Nephron (organoid): ENCODE results near the gene COL27A1.

Source experiments
- H3K27ac Mint-ChIP-seq, 3 experiments: 2 replicates each; pipeline ENCODE4 v1.8.0; 2020; ENCODE audit warnings: mixed read lengths in 3 of 3, mild to moderate bottlenecking in 2 of 3, moderate library complexity in 1 of 3
- H3K27me3 Mint-ChIP-seq: 2 replicates; pipeline ENCODE4 v1.8.0; 2021; ENCODE audit warnings: low read depth, mild to moderate bottlenecking, moderate library complexity, mixed read lengths
- H3K36me3 Mint-ChIP-seq: 2 replicates; pipeline ENCODE4 v1.8.0; 2020; ENCODE audit warnings: low read depth, mixed read lengths
- H3K4me1 Mint-ChIP-seq: 2 replicates; pipeline ENCODE4 v1.8.0; 2020; ENCODE audit warnings: mixed read lengths
- H3K4me3 Mint-ChIP-seq, 3 experiments: 2 replicates each; pipeline ENCODE4 v1.8.0; 2020; ENCODE audit warnings: mild to moderate bottlenecking in 3 of 3, mixed read lengths in 3 of 3, moderate library complexity in 2 of 3
- H3K9me3 Mint-ChIP-seq: 2 replicates; pipeline ENCODE4 v1.8.0; 2020; ENCODE audit warnings: mixed read lengths
- CTCF ChIP-seq, 3 experiments: fragments of 200-600 bp; sonication (generic); IDR thresholded peaks; one replicate each; pipeline ENCODE4 v1.5.0; 2021; ENCODE audit warnings: antibody characterized with exemption in 3 of 3; ENCODE audit not compliant: unreplicated experiment in 3 of 3

Gene COL27A1

GRCh38 chr9:114122136-114123027 is 33.0 kb upstream of the COL27A1 start:
- H3K27me3 Mint-ChIP-seq: peaks cover 6% of the 10 kb centered on the region
- H3K4me3 Mint-ChIP-seq: no peak overlapping the region
- no peak for TF ChIP-seq CTCF (IDR thresholded peaks at IDR 0.05; ENCODE audit: unreplicated experiment in 3 of 3)
- peaks cover 23% of the 10 kb centered on the region for H3K4me1 Mint-ChIP-seq
- no peaks in the 10 kb centered on the region for H3K36me3 Mint-ChIP-seq
- H3K9me3 Mint-ChIP-seq: no peaks in the 10 kb centered on the region
- H3K27ac Mint-ChIP-seq: no peak overlapping the region

- Mint-ChIP-seq H3K4me3 (no peak overlapping the region), H3K27ac (no peak overlapping the region), H3K9me3 (peaks cover 5% of the 10 kb centered on the region), H3K36me3 (no peaks in the 10 kb centered on the region), H3K27me3 (peaks cover 9% of the 10 kb centered on the region), H3K4me1 (peaks cover 19% of the 10 kb centered on the region)
- TF ChIP-seq CTCF (IDR thresholded peaks at IDR 0.05; ENCODE audit: unreplicated experiment in 3 of 3): no peak
These were observed 32.0 kb upstream of the COL27A1 start for GRCh38 chr9:114123031-114123977.

DNA sequence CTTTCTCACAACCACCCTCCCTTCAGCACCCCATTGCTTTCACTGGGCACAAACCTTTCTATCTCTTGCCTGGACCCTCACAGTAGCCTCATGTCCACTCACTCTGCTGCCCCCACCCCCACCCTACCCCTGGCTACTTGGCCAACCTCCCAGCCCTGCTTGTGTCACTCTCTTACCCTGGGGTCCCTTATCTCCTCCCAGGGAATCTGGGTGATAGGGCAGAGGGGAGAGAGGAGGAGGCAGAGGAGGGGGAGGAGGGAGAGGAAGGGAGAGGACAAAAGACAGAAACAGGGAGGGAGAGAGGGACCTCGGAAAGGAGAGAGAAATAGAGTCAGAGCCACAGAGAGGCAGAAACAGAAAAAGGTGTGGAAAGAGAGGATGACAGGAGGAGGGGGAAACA is 31.2 kb upstream of the COL27A1 start:
- Mint-ChIP-seq H3K9me3 (peaks cover 6% of the 10 kb centered on the region), H3K36me3 (no peaks in the 10 kb centered on the region), H3K4me1 (peaks cover 13% of the 10 kb centered on the region), H3K27ac (peak overlapping the region in 1 of 3 experiments; percentile 16), H3K4me3 (no peak overlapping the region), H3K27me3 (peaks cover 11% of the 10 kb centered on the region)
- TF ChIP-seq CTCF (IDR thresholded peaks at IDR 0.05; ENCODE audit: unreplicated experiment in 3 of 3): no peak

- H3K27me3 Mint-ChIP-seq: peaks cover 11% of the 10 kb centered on the region
- TF ChIP-seq CTCF (IDR thresholded peaks at IDR 0.05; ENCODE audit: unreplicated experiment in 3 of 3): no peak
- peaks cover 6% of the 10 kb centered on the region for H3K9me3 Mint-ChIP-seq
- H3K4me1 Mint-ChIP-seq: peaks cover 13% of the 10 kb centered on the region
- no peaks in the 10 kb centered on the region for H3K36me3 Mint-ChIP-seq
- no peak overlapping the region for H3K4me3 Mint-ChIP-seq
- no peak overlapping the region for H3K27ac Mint-ChIP-seq
These were observed 30.5 kb upstream of the COL27A1 start for GRCh38 chr9:114124666-114125475.

GRCh38 chr9:114125476-114126013 is 29.8 kb upstream of the COL27A1 start:
- peaks cover 8% of the 10 kb centered on the region for H3K27me3 Mint-ChIP-seq
- H3K27ac Mint-ChIP-seq: no peak overlapping the region
- peaks cover 6% of the 10 kb centered on the region for H3K9me3 Mint-ChIP-seq
- H3K36me3 Mint-ChIP-seq: no peaks in the 10 kb centered on the region
- no peak for TF ChIP-seq CTCF (IDR thresholded peaks at IDR 0.05; ENCODE audit: unreplicated experiment in 3 of 3)
- peaks cover 13% of the 10 kb centered on the region for H3K4me1 Mint-ChIP-seq
- no peak overlapping the region for H3K4me3 Mint-ChIP-seq
